ENCODE results near the gene GOSR1.
"Not testable (repeated sequence)": the region's sequence is repeated elsewhere in the genome, so short reads cannot be mapped to it uniquely, and the experiment has no call there.

The GOSR1 gene

GRCh38 chr17:30526401-30526800 lies 49.2 kb downstream of the GOSR1 start:
- no peak for TF ChIP-seq CTCF (IDR thresholded peaks at IDR 0.05; ENCODE audit: borderline replicate concordance, control extremely low read depth, extremely low read depth, insufficient read depth, missing control alignments)

GRCh38 chr17:30528701-30529100 lies 51.5 kb downstream of the GOSR1 start:
- DNase-seq (ENCODE audit: low spot score); in situ Hi-C loops (cut with MboI; ENCODE audit: low sequenced_read_pairs, unreplicated experiment): not testable (repeated sequence)

More at GRCh38 chr17:30526401-30526800, 49.2 kb downstream of the GOSR1 start:
- in situ Hi-C loops (cut with MboI; ENCODE audit: low sequenced_read_pairs, unreplicated experiment) = no loop called here
- no peak for DNase-seq (ENCODE audit: low spot score)

- no peak for DNase-seq (ENCODE audit: low spot score)
- no peak for TF ChIP-seq CTCF (IDR thresholded peaks at IDR 0.05; ENCODE audit: borderline replicate concordance, control extremely low read depth, extremely low read depth, insufficient read depth, missing control alignments)
- in situ Hi-C loops (cut with MboI; ENCODE audit: low sequenced_read_pairs, unreplicated experiment) = no loop called here
Measured at GRCh38 chr17:30530346-30531025, 53.3 kb downstream of the GOSR1 start.

GRCh38 chr17:30532871-30533270 lies 55.7 kb downstream of the GOSR1 start:
- no peak for TF ChIP-seq CTCF (IDR thresholded peaks at IDR 0.05; ENCODE audit: borderline replicate concordance, control extremely low read depth, extremely low read depth, insufficient read depth, missing control alignments)
- in situ Hi-C loops (cut with MboI; ENCODE audit: low sequenced_read_pairs, unreplicated experiment) = no loop called here

DNA sequence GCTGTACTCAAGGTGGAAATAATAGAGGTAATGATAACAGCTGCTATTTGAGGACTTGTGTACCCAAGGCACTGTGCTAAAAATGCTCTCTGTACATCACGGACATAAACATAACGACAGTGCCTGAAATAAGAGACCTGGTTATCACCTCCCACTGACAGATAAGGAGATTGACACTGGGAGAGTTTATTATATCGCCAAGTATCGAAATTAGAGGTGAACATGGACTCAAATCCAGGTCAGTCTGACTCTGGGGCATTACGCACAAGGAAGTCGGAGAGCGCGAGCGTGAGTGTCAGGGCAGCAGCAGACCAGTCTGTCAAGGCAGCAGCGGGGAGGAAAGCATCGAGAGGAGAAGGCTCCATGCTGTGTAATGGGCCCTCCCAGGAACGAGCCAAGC lies 57.1 kb downstream of the GOSR1 start:
- in situ Hi-C loops (cut with MboI; ENCODE audit: low sequenced_read_pairs, unreplicated experiment) = no loop called here
- no peak for DNase-seq (ENCODE audit: low spot score)
- TF ChIP-seq CTCF (IDR thresholded peaks at IDR 0.05; ENCODE audit: borderline replicate concordance, control extremely low read depth, extremely low read depth, insufficient read depth, missing control alignments) = no peak

More at GRCh38 chr17:30532871-30533270, 55.7 kb downstream of the GOSR1 start:
- DNase-seq (ENCODE audit: low spot score) = no peak

DNA sequence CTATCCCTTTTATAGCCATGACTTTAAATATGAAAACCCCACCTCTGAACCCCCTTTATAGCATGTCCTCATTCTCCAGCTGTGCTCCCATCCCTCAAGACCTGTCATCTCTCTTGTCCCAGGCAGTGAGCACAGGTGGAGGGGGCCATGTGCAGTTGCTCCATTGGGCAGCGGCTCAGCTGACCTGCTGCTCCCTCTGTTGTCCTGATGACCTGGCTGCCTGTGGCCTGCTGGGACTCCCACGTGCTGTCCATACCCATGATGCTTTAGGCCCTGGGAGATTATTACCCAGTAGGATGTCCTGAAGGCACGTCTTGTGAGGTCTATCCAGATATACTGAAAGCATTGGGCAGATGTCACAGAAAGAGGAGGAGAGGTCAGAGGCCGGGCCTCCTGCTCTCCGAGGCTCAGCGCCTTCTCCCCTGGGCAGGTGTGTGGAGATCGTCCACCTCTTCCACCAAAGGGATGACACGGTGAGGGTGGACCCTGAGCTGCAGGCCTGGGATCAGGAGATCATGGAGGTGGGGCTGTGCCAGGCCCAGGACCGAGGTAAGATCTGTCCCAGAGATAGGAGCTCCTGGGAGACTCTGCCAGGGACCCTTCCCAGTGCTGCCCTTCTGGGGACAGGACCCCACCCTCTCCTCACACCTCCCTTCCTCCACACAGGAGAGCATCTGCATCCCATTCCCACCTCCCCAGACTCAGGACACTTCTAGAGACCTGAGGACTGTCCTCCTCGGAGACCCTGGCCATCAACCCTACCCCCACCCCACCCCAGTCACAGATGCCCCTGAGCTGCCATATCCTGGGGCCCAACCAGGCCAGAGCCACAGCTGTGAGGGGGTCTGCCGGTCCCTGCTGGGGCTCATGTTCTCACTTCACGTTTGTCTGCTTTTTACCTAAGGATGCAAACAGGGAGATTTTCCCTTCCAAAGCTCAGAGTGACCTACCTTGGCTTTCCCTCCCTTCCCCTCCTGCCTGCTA lies 58.0 kb downstream of the GOSR1 start:
- no peak for DNase-seq (ENCODE audit: low spot score)
- TF ChIP-seq CTCF (IDR thresholded peaks at IDR 0.05; ENCODE audit: borderline replicate concordance, control extremely low read depth, extremely low read depth, insufficient read depth, missing control alignments) = no peak
- in situ Hi-C loops (cut with MboI; ENCODE audit: low sequenced_read_pairs, unreplicated experiment) = no loop called here

DNA sequence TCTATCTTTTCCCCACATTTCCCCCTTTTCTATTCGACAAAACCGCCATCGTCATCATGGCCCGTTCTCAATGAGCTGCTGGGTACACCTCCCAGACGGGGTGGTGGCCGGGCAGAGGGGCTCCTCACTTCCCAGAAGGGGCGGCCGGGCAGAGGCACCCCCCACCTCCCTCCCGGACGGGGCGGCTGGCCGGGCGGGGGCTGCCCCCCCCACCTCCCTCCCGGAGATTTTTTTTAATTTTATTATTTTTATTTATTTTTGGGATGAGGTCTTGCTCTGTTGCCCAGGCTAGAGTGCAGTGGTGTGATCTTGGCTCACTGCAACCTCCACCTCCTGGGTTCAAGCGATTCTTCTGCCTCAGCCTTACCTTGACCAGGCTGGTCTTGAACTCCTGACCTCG lies 59.6 kb downstream of the GOSR1 start:
- in situ Hi-C loops (cut with MboI; ENCODE audit: low sequenced_read_pairs, unreplicated experiment); DNase-seq (ENCODE audit: low spot score): not testable (repeated sequence)

DNA sequence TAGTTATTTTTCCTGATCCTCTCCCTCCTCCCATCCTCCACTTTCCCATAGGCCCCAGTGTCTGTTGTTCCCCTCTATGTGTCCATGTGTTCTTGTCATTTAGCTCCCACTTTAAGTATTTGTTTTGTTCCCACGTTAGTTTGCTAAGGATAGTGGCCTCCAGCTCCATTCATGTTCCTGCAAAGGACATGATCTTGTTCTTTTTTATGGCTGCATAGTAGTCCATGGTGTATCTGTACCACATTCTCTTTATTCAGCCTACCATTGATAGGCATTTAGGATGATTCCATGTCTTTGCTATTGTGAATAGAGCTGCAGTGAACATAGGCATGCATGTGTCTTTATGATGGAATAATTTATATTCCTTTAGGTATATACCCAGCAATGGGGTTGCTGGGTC lies 60.5 kb downstream of the GOSR1 start:
- in situ Hi-C loops (cut with MboI; ENCODE audit: low sequenced_read_pairs, unreplicated experiment) = not testable (repeated sequence)

More for the DNA sequence above, 60.5 kb downstream of the GOSR1 start:
- not testable (repeated sequence) for DNase-seq (ENCODE audit: low spot score)

All from GM13976 (cell line).